Right ventricle myocardium inferior (tissue), 1 donor: Measurements from ENCODE around the gene CARD10. TPM values are rescaled to one million over a fixed set of nuclear protein-coding genes. Genes with fewer than 3 reads are reported as not detected.

ENCODE experiments used
- total RNA-seq: library from RNA; stranded (reverse); fragmentation: NEBNext Ultra II Directional; extraction: Animal tissue kit (Norgen Biotek cat#: 25700); gene quantifications from one replicate; pipeline ENCODE4 v1.2.1, GENCODE V29; 2021
- donor health status: DM: no; HTN: yes; CAD: no; lungs with severe emphysema.

CARD10 gene
- total RNA-seq, 1 donor from 2014 or later, result 10.3 TPM

Other genes with a start within 250 kb of the CARD10 start
- 7.5 TPM for gene CYTH4, start 236.9 kb downstream of the CARD10 start, total RNA-seq
- gene ELFN2, start 91.9 kb downstream of the CARD10 start, total RNA-seq, result 0.22 TPM
- gene MFNG, start 33.0 kb downstream of the CARD10 start, total RNA-seq, result 14.4 TPM
- gene CDC42EP1, start 41.1 kb upstream of the CARD10 start, total RNA-seq, result 17.7 TPM
- gene LGALS2, start 60.7 kb upstream of the CARD10 start, total RNA-seq, result 0.60 TPM
- gene GGA1, start 89.4 kb upstream of the CARD10 start, total RNA-seq, result 26.7 TPM
- 1.5 TPM for gene SH3BP1, start 120.3 kb upstream of the CARD10 start, total RNA-seq
- 21.4 TPM for gene PDXP, start 139.3 kb upstream of the CARD10 start, total RNA-seq
- gene LGALS1, start 156.2 kb upstream of the CARD10 start, total RNA-seq, result 1,345 TPM
- gene NOL12, start 166.9 kb upstream of the CARD10 start, total RNA-seq, result 14.1 TPM
- gene TRIOBP, start 177.6 kb upstream of the CARD10 start, total RNA-seq, result 90.1 TPM